Measurements from ENCODE around the gene BCL7A.

- TF ChIP-seq CTCF (IDR thresholded peaks at IDR 0.05; ENCODE audit: low read depth, low read length, missing input control) (no peak), GABPA (IDR thresholded peaks at IDR 0.05 in 1 of 2, conservative IDR thresholded peaks at IDR 0.05 in 1 of 2) (no peak), JUND (IDR thresholded peaks at IDR 0.05) (no peak), SP1 (IDR thresholded peaks at IDR 0.05) (no peak), HNF4A (conservative IDR thresholded peaks at IDR 0.05) (no peak), TAF1 (conservative IDR thresholded peaks at IDR 0.05) (no peak), REST (IDR thresholded peaks at IDR 0.05) (no peak), YY1 (IDR thresholded peaks at IDR 0.05) (no peak), ATF3 (IDR thresholded peaks at IDR 0.05) (no peak), EGR1 (IDR thresholded peaks at IDR 0.05; ENCODE audit: low read depth in 2 of 2) (no peak), HNF4G (IDR thresholded peaks at IDR 0.05) (no peak), MAX (IDR thresholded peaks at IDR 0.05) (no peak), RXRA (IDR thresholded peaks at IDR 0.05) (no peak)
Measured at GRCh38 chr12:122059203-122059960, 37.7 kb downstream of the BCL7A start.
